ENCODE data around the gene RALGAPA2.

DNA sequence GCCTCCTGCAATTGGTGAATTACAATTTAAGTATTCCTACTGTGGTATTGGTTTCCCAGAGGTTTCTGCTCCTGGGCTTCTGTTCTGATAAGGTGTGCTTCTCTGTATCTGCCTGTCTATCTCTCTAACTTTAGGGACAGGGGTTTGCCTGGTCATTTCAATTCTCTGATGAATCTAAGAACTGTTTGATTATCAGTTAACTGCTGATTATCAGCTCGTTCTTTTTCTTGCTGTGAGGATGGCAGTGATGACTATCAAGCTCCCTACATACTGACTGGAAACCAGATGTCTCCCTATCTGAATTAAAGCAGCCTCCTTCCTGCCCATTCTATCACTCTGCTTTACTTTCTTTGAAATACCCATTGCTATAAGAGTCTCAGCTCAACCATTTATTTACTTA is 224.1 kb downstream of the RALGAPA2 start:
- TF ChIP-seq CTCF (conservative IDR thresholded peaks at IDR 0.05; ENCODE audit: low read depth, low read length) (no peak), EZH2 (IDR thresholded peaks at IDR 0.05; ENCODE audit: low read length, unreplicated experiment) (no peak), EZH2phosphoT487 (IDR thresholded peaks at IDR 0.05; ENCODE audit: borderline replicate concordance, low read length) (no peak)
